ENCODE data around the gene KLF13.

DNA sequence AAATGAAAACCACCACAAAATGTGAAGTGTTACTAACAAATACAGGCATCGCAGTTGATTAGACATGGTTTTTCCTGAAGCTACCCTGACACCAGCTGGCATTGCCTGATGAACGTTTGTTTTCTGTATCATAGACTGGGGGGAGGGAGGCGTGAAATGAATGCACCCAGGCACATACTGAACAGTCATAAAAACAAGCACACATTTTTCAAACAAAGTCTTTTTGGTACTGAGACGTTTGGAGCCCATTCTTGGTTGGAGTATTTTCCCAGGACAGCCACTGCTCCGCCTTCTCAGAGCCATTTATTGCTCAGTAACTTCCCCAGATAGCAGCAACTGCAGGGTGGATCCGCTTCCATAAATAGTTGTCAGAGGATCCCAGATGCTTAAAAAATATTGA is 52.4 kb downstream of the KLF13 start:
- TF ChIP-seq POLR2A (IDR thresholded peaks at IDR 0.05): no peak
- TF ChIP-seq, protein P1, sequence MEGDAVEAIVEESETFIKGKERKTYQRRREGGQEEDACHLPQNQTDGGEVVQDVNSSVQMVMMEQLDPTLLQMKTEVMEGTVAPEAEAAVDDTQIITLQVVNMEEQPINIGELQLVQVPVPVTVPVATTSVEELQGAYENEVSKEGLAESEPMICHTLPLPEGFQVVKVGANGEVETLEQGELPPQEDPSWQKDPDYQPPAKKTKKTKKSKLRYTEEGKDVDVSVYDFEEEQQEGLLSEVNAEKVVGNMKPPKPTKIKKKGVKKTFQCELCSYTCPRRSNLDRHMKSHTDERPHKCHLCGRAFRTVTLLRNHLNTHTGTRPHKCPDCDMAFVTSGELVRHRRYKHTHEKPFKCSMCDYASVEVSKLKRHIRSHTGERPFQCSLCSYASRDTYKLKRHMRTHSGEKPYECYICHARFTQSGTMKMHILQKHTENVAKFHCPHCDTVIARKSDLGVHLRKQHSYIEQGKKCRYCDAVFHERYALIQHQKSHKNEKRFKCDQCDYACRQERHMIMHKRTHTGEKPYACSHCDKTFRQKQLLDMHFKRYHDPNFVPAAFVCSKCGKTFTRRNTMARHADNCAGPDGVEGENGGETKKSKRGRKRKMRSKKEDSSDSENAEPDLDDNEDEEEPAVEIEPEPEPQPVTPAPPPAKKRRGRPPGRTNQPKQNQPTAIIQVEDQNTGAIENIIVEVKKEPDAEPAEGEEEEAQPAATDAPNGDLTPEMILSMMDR (IDR thresholded peaks at IDR 0.05): no peak

Data from vagina (tissue), 2 donors.